Glomerular visceral epithelial cell (primary cell): Measurements from ENCODE around the gene ZNF331.
A peak's percentile ranks its signal among the peaks of the same experiment; 100 is the strongest.
"Not testable (repeated sequence)": the region's sequence is repeated elsewhere in the genome, so short reads cannot be mapped to it uniquely, and the experiment has no call there.

Source experiments
- DNase-seq: peaks from one replicate; pipeline ENCODE4 v3.0.0-alpha.2; 2016; ENCODE audit errors: extremely low spot score

Gene ZNF331

GRCh38 chr19:53537521-53538377 lies at the start of gene ZNF331:
Gene ZNF331 (plus strand): TSS chr19:53538145. CDS start chr19:53569377, 31,232 bp downstream.
- DNase-seq: peak; percentile 57

DNA sequence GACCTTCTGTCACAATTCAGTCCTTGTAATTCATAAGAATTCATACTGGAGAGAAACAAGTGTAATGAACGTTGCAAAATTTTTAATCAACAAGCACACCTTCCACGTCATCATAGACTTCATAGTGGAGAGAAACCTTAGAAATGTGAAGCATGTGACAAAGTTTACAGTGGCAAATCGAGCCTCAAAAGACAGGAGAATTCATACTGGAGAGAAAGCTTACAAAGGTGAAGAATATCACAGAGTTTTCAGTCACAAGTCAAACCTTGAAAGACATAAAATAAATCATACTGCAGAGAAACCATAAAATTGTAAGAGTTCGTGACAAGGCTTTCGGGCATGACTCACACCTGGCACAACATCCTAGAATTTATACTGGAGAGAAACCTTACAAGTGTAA lies 45.8 kb upstream of the ZNF331 start:
- no peak for DNase-seq

- DNase-seq: not testable (repeated sequence)
Measured at GRCh38 chr19:53497311-53498023, 40.5 kb upstream of the ZNF331 start.

- not testable (repeated sequence) for DNase-seq
Measured at GRCh38 chr19:53498024-53498395, 39.9 kb upstream of the ZNF331 start.

DNA sequence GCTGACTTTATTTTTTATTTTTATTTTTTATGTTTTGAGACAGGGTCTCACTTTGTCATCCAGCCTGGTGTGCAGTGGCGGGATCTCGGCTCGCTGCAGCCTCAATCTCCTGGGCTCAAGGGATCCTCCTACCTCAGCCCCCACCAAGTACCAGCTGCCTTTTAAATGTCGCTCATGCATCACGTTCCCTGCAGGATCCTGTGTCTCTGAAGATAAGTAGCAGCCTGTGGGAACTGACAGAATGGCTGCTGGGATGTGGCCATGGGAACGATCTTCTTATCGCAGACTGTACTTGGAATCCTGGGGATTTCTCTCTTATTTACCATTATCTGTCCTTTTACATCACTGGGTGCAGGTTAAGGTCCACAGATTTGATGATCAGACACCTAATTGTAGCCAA lies 34.8 kb upstream of the ZNF331 start:
- not testable (repeated sequence) for DNase-seq

- not testable (repeated sequence) for DNase-seq
Measured at GRCh38 chr19:53503671-53504364, 34.1 kb upstream of the ZNF331 start.

DNA sequence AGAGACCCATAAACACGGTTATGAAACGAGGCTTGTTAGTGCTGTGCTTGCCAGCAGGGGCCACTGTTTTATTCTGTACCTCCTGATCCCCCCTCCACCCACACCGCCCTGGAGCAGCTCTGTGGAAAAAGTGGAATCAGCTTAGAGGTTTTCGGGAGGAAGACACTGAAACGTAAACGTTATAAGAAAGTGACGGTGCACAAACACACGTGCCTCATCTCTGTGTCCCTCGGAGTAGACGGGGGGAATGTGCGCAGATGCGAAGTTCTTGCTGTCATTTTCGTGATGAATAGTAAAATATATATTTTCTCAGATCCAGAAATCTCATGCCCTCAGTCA lies 33.6 kb upstream of the ZNF331 start:
- not testable (repeated sequence) for DNase-seq

DNA sequence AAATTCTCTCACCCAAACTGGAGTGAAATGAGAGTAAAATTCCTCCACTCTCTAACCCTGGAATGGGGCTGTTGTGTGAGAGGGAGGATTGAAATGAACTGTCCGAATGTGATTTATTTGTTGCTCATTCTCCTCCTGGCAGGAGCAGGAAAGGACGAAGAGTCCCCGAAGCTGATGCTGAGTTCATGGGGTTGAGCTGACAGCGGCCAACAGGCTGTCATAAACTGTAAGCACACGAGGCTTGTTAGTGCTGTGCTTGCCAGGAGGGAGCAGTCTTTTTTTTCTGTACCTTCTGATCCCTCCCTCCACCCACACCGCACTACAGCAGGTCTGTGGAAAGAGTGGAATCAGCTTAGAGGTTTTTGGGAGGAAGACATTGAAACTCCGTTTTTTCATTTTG lies 33.1 kb upstream of the ZNF331 start:
- no peak for DNase-seq

- DNase-seq: no peak
Measured at GRCh38 chr19:53506728-53507127, 31.2 kb upstream of the ZNF331 start.

GRCh38 chr19:53507523-53508442 lies 30.2 kb upstream of the ZNF331 start:
- no peak for DNase-seq

DNA sequence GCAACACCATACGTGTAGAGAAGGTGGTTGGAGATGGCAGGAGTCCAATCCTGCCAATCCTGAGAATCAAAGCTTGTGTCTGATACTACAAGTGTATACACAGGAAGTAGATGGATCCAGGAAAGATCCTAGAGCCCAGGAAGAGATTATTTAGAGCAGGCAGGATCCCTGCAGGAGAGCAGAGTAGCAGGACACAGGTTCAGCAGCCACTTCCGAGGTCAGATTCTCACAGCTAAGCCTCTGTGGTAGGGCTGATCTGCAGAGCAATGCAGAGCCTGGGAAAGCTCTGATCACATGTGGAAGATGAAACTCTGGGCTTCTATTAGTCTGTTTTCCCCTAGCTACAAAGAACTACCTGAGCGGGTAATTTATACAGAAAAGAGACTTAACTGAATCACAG lies 28.5 kb upstream of the ZNF331 start:
- no peak for DNase-seq

GRCh38 chr19:53509845-53510244 lies 28.1 kb upstream of the ZNF331 start:
- DNase-seq: no peak

DNA sequence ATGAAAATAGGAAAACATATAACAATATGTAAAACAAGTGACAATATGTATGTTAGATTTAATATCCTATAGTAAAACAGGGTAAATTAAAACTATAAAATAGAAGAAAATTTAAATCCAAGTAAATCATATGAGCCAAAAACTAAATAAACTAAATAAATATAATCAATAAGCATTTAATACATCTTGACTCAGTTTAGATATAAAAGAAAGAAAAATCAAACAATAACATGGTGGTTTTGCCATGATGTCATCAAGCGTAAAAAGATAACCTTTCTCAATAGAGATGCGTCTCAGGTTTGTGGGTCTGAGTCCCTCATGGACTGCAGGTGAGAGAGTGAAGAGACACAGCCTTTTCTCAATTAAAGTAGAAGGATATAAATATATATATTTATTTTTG lies 26.6 kb upstream of the ZNF331 start:
- no peak for DNase-seq

DNA sequence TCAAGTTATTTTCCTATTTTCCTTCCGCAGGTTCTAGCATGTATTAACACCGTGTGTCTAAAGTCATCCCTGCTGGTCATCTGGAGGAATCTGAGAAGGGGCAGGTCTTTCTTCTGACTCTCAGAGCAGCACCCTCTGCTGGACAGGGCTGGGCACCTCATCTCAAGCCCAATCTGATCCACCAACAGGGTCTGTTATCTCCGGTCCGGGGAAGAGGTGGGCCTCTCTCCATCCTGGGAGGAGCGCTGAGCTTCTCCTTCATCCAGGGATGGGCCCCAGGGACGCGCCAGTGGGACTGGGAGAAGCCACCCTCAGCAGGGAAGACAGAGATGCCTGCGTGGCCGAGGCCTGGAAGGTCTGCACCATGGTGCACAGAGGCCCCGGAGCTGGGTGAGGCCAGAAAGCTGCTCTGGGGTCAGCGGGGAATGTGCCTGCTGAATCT lies 26.0 kb upstream of the ZNF331 start:
- DNase-seq: peak; percentile 11

GRCh38 chr19:53515047-53515446 lies 22.9 kb upstream of the ZNF331 start:
- DNase-seq: not testable (repeated sequence)

DNA sequence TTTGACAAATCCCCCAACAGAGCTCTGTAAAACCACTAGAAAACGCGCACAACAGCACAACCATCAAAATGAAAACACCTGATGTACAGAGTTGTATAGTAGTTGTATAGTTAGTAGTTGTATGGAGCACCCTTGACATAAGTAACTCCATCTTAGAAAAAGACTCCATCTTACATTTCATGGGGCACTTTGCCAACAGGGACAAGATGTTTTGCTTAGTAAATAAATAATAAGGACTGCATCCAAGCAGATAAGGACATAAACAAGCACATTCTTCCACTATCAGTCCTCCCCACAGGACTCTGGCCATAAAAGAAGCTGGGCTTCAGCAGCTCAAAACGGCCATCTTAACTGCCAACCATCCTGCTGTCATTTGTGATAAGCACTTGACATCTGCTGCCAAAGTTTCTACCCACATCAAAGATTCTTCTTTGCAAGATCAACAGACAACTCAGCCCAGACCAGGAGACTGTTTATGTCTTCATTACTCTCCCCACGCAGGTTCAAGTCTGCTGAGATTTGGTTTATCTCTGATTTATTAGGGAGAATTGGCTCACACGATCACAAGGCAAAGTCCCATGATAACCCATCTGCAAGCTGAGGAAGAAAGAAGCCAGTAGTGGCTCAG lies 20.7 kb upstream of the ZNF331 start:
- no peak for DNase-seq

- no peak for DNase-seq
Measured at GRCh38 chr19:53518121-53518520, 19.8 kb upstream of the ZNF331 start.

GRCh38 chr19:53518716-53519115 lies 19.2 kb upstream of the ZNF331 start:
- DNase-seq: no peak

DNA sequence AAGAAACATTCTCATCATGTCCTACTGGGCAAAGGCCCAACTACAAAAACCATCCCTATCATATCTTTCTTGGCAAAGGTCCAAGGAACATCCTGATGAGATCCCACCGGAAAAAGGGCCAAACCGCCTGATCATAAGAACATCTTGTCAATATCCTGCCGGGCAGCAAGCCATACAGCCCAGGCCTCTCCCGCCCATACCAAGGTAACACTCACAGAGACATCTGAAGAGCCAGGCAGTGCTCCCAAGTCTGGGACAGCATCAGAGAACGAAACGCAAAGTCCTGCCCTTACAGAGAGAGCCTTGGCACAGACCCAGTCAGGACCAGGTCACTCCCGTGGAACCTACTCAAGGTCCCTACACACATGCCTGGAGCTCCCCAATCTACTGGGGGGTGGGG lies 18.5 kb upstream of the ZNF331 start:
- DNase-seq: no peak

GRCh38 chr19:53520163-53520546 lies 17.8 kb upstream of the ZNF331 start:
- DNase-seq: no peak
